Measurements from ENCODE around the gene MKKS.
"Not testable (repeated sequence)": the region's sequence is repeated elsewhere in the genome, so short reads cannot be mapped to it uniquely, and the experiment has no call there.

Gene MKKS

DNA sequence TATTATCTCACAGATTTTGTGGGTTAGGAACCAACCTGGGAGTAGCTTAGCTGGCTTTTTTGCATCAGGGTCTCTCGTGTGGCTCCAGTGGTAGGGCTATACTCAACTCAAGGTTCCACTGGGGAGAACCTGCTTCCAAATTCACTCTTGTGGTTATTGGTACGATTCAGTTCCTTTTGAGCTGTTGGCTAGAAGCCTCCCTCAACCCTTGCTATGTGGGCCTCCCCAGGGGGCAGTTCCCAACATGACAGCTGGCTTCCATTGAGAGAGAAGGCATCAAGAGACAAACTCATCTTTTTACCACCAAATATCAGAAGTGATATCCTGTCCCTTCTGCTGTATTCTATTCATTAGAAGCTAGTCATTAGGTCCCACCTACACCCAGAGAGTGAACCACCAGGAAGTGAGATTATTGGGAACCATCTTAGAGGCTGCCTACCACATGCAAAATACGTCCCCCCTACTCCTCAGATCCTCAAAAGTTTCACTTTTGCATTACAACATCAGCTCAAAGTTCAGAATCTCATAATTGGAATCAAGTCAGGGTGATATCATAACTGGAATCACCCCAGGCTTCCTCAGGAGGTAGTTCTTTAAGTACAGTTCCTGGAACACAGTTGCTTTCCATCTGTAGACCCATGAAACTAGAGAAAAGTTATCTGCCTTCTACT lies 30.9 kb downstream of the MKKS start:
- Histone ChIP-seq H3K4me3 (ENCODE audit: severe bottlenecking) (no peak overlapping the region), H3K36me3 (ENCODE audit: low read depth) (peaks cover 26% of the 10 kb centered on the region), H3K27ac (ENCODE audit: poor library complexity, severe bottlenecking) (no peak overlapping the region), H3K27me3 (ENCODE audit: insufficient read depth, poor library complexity, severe bottlenecking) (no peaks in the 10 kb centered on the region), H3K9me3 (ENCODE audit: severe bottlenecking) (no peaks in the 10 kb centered on the region), H3K4me1 (ENCODE audit: insufficient read depth, poor library complexity, severe bottlenecking) (no peaks in the 10 kb centered on the region)
- ATAC-seq (ENCODE audit: low read depth) (no peak), DNase-seq (ENCODE audit: low spot score) (no peak)
- TF ChIP-seq, protein P1, sequence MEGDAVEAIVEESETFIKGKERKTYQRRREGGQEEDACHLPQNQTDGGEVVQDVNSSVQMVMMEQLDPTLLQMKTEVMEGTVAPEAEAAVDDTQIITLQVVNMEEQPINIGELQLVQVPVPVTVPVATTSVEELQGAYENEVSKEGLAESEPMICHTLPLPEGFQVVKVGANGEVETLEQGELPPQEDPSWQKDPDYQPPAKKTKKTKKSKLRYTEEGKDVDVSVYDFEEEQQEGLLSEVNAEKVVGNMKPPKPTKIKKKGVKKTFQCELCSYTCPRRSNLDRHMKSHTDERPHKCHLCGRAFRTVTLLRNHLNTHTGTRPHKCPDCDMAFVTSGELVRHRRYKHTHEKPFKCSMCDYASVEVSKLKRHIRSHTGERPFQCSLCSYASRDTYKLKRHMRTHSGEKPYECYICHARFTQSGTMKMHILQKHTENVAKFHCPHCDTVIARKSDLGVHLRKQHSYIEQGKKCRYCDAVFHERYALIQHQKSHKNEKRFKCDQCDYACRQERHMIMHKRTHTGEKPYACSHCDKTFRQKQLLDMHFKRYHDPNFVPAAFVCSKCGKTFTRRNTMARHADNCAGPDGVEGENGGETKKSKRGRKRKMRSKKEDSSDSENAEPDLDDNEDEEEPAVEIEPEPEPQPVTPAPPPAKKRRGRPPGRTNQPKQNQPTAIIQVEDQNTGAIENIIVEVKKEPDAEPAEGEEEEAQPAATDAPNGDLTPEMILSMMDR (IDR thresholded peaks at IDR 0.05; ENCODE audit: poor library complexity, severe bottlenecking), result no peak

- no peak for ATAC-seq (ENCODE audit: low read depth)
- no peaks in the 10 kb centered on the region for H3K9me3 ChIP-seq (ENCODE audit: severe bottlenecking)
- H3K27me3 ChIP-seq (ENCODE audit: insufficient read depth, poor library complexity, severe bottlenecking), result no peaks in the 10 kb centered on the region
- no peak overlapping the region for H3K4me3 ChIP-seq (ENCODE audit: severe bottlenecking)
- H3K27ac ChIP-seq (ENCODE audit: poor library complexity, severe bottlenecking), result no peak overlapping the region
- no peak for DNase-seq (ENCODE audit: low spot score)
- H3K4me1 ChIP-seq (ENCODE audit: insufficient read depth, poor library complexity, severe bottlenecking), result no peaks in the 10 kb centered on the region
- TF ChIP-seq, protein P1 (IDR thresholded peaks at IDR 0.05; ENCODE audit: poor library complexity, severe bottlenecking), result no peak
- no peaks in the 10 kb centered on the region for H3K36me3 ChIP-seq (ENCODE audit: low read depth)
These were observed 35.1 kb downstream of the MKKS start for GRCh38 chr20:10398834-10399369.

GRCh38 chr20:10394752-10395151 lies 39.3 kb downstream of the MKKS start:
- H3K4me3 ChIP-seq (ENCODE audit: severe bottlenecking); ATAC-seq (ENCODE audit: low read depth); H3K9me3 ChIP-seq (ENCODE audit: severe bottlenecking); H3K27me3 ChIP-seq (ENCODE audit: insufficient read depth, poor library complexity, severe bottlenecking); H3K4me1 ChIP-seq (ENCODE audit: insufficient read depth, poor library complexity, severe bottlenecking); H3K27ac ChIP-seq (ENCODE audit: poor library complexity, severe bottlenecking); H3K36me3 ChIP-seq (ENCODE audit: low read depth); DNase-seq (ENCODE audit: low spot score): not testable (repeated sequence)

DNA sequence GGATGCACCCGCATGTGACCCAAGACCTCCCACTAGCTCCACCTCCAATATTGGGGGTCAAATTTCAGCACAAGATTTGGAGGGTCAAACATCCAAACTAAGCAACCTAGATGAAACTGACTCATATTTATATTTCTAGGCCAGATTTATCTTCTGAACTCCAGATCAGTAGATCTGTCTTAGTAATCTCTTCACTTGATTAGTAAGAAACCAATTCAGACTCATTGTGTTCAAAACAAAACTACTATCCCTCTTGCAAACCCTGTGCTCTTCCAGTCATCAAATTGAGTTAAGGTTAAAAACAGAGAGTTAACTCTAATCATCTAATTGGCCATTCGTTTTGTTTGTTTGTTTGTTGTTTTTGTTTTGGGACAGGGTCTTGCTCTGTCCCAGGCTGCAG lies 43.3 kb downstream of the MKKS start:
- Histone ChIP-seq H3K36me3 (ENCODE audit: low read depth) (no peaks in the 10 kb centered on the region), H3K27ac (ENCODE audit: poor library complexity, severe bottlenecking) (no peak overlapping the region), H3K27me3 (ENCODE audit: insufficient read depth, poor library complexity, severe bottlenecking) (no peaks in the 10 kb centered on the region), H3K4me3 (ENCODE audit: severe bottlenecking) (no peak overlapping the region), H3K9me3 (ENCODE audit: severe bottlenecking) (no peaks in the 10 kb centered on the region), H3K4me1 (ENCODE audit: insufficient read depth, poor library complexity, severe bottlenecking) (no peaks in the 10 kb centered on the region)
- ATAC-seq (ENCODE audit: low read depth) (no peak), DNase-seq (ENCODE audit: low spot score) (no peak)
- TF ChIP-seq, protein P1 (IDR thresholded peaks at IDR 0.05; ENCODE audit: poor library complexity, severe bottlenecking), result no peak

- DNase-seq (ENCODE audit: low spot score), result no peak
- no peak for ATAC-seq (ENCODE audit: low read depth)
- Histone ChIP-seq H3K36me3 (ENCODE audit: low read depth) (no peaks in the 10 kb centered on the region), H3K27me3 (ENCODE audit: insufficient read depth, poor library complexity, severe bottlenecking) (no peaks in the 10 kb centered on the region), H3K4me3 (ENCODE audit: severe bottlenecking) (no peak overlapping the region), H3K27ac (ENCODE audit: poor library complexity, severe bottlenecking) (no peak overlapping the region), H3K9me3 (ENCODE audit: severe bottlenecking) (no peaks in the 10 kb centered on the region), H3K4me1 (ENCODE audit: insufficient read depth, poor library complexity, severe bottlenecking) (no peaks in the 10 kb centered on the region)
- TF ChIP-seq, protein P1 (IDR thresholded peaks at IDR 0.05; ENCODE audit: poor library complexity, severe bottlenecking), result no peak
These were observed 45.4 kb downstream of the MKKS start for GRCh38 chr20:10388597-10388996.
